Vagina (tissue), 2 donors: ENCODE results near the gene RARS1. TPM values are rescaled to one million over a fixed set of nuclear protein-coding genes. Genes with fewer than 3 reads are reported as not detected.

ENCODE experiments used
- DNase-seq, 2 donors: peaks; one replicate each; pipeline ENCODE4 v3.0.0-alpha.2; 2017; ENCODE audit errors: extremely low spot score in 2 of 2
- H3K27ac ChIP-seq: fragments of 200-600 bp; sonication (generic); one replicate; pipeline ENCODE4 v1.5.1; 2019
- H3K27me3 ChIP-seq: fragments of 200-600 bp; sonication (generic); one replicate; pipeline ENCODE4 v1.5.1; 2019
- H3K36me3 ChIP-seq, 2 donors: fragments of 200-600 bp; sonication (generic); one replicate each; pipeline ENCODE4 v1.5.1; 2017 to 2019
- H3K4me1 ChIP-seq: fragments of 200-600 bp; sonication (generic); one replicate; pipeline ENCODE4 v1.5.1; 2019
- H3K4me3 ChIP-seq, 2 donors: fragments of 200-600 bp; sonication (generic); 1 replicate in 1 of 2; 2 replicates in 1 of 2; pipeline ENCODE4 v1.5.1; 2016 to 2019
- H3K9me3 ChIP-seq: fragments of 200-600 bp; sonication (generic); one replicate; pipeline ENCODE4 v1.5.1; 2019
- POLR2A ChIP-seq, 2 donors: fragments of 450-650 bp; IDR thresholded peaks; one replicate each; pipeline ENCODE4 v1.6.1; 2017; ENCODE audit warnings: antibody characterized with exemption in 2 of 2, mild to moderate bottlenecking in 2 of 2, moderate library complexity in 2 of 2
- POLR2AphosphoS5 ChIP-seq, 2 donors: sonication (generic); formaldehyde crosslinking; IDR thresholded peaks; one replicate each; pipeline ENCODE4 v1.9.0; 2017; ENCODE audit warnings: antibody characterized with exemption in 2 of 2, mild to moderate bottlenecking in 2 of 2, low read depth in 1 of 2; ENCODE audit not compliant: insufficient read depth in 1 of 2
- intact Hi-C: fragments of 100-400 bp; cut with DNase I; formaldehyde crosslinking; loops from one replicate; pipeline ENCODE4 v1.15.1; 2023
- total RNA-seq: library from RNA; depleted of rRNA; stranded (reverse); fragments of >200 nt; gene quantifications from one replicate; pipeline ENCODE4 v1.2.3, GENCODE V29; 2016
- TF ChIP-seq, protein P1 (sequence below), 3 experiments: fragments of 450-650 bp in 2 of 3; fragments of 200-600 bp in 1 of 3; sonication (generic) in 1 of 3; IDR thresholded peaks; one replicate each; pipeline ENCODE4 v1.5.1; 2017 to 2019; ENCODE audit warnings: antibody characterized with exemption in 3 of 3, mild to moderate bottlenecking in 2 of 3, moderate library complexity in 2 of 3

Gene RARS1
- total RNA-seq, 1 donor from 2014 or later: 62.9 TPM

DNA sequence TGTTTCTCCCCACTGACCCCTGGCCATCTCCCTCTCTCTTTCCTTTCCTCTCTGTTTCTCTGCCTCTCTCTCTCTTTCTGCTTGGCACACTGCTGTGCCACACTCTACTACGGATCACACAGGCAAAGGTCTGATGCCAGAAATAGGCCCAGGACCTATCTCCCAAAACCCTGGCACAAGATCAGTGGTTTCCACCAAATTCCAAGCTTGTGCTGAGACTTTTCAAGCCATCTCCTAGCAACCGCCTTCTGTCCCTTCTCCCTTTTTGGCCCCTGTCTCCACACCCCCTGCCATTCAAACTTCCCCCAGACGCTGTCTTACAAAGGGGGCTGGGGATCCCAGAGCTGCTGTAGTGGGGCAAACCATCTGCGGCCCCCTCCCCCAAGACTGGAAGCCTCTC, 38.5 kb upstream of the RARS1 start:
- H3K27ac ChIP-seq: no peak overlapping the region
- H3K9me3 ChIP-seq: no peaks in the 10 kb centered on the region
- no peaks in the 10 kb centered on the region for H3K4me1 ChIP-seq
- intact Hi-C loops: no loop called here
- DNase-seq: no peak
- TF ChIP-seq POLR2A (IDR thresholded peaks at IDR 0.05): no peak
- no peak for TF ChIP-seq POLR2AphosphoS5 (IDR thresholded peaks at IDR 0.05; ENCODE audit: insufficient read depth in 1 of 2, low read depth in 1 of 2)
- TF ChIP-seq, protein P1, sequence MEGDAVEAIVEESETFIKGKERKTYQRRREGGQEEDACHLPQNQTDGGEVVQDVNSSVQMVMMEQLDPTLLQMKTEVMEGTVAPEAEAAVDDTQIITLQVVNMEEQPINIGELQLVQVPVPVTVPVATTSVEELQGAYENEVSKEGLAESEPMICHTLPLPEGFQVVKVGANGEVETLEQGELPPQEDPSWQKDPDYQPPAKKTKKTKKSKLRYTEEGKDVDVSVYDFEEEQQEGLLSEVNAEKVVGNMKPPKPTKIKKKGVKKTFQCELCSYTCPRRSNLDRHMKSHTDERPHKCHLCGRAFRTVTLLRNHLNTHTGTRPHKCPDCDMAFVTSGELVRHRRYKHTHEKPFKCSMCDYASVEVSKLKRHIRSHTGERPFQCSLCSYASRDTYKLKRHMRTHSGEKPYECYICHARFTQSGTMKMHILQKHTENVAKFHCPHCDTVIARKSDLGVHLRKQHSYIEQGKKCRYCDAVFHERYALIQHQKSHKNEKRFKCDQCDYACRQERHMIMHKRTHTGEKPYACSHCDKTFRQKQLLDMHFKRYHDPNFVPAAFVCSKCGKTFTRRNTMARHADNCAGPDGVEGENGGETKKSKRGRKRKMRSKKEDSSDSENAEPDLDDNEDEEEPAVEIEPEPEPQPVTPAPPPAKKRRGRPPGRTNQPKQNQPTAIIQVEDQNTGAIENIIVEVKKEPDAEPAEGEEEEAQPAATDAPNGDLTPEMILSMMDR (IDR thresholded peaks at IDR 0.05): no peak
- no peaks in the 10 kb centered on the region for H3K36me3 ChIP-seq
- H3K4me3 ChIP-seq: no peak overlapping the region
- H3K27me3 ChIP-seq: no peaks in the 10 kb centered on the region

DNA sequence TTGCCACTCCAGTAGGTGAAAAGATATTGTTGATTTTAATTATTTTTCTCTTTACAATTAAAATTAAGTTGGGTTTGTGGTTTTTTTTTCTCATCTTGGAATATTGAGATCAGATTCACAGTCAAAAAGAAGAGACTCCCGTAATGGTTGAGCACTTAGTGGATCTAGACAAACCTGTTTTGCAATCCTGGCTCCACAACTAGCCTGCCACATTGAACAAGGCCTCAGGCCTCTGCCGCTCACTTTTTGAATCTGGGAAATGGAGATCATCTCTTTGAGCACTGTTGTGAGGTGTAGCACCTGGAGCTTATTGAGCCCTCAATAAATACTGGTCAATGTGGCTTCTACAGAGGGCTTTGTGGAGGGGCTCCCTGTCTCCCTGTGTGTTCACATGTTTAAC, 37.1 kb upstream of the RARS1 start:
- Histone ChIP-seq H3K36me3 (no peaks in the 10 kb centered on the region), H3K27ac (no peak overlapping the region), H3K9me3 (no peaks in the 10 kb centered on the region), H3K4me3 (no peak overlapping the region), H3K27me3 (no peaks in the 10 kb centered on the region), H3K4me1 (no peaks in the 10 kb centered on the region)
- DNase-seq: no peak
- no peak for TF ChIP-seq POLR2AphosphoS5 (IDR thresholded peaks at IDR 0.05; ENCODE audit: insufficient read depth in 1 of 2, low read depth in 1 of 2)
- no peak for TF ChIP-seq POLR2A (IDR thresholded peaks at IDR 0.05)
- TF ChIP-seq, protein P1 (IDR thresholded peaks at IDR 0.05): no peak
- intact Hi-C loops: no loop called here

DNA sequence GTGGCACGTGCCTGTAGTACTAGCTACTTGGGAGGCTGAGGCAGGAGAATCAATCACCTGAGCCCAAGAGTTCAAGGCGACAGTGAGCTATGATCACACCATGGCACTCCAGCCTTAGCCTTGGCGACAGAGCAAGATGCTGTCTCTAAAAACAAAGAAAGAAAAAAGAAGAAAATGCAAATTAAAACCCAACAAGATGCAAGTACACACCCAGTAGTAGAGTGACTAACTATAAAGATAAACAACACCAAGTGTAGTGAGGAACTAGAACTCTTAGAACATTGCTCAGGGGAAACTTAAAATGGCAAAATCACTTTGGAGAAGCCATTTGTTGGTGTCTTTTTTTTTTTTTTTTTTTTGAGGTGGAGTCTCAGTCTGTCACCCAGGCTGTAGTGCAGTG, 34.7 kb upstream of the RARS1 start:
- Histone ChIP-seq H3K27me3 (no peaks in the 10 kb centered on the region), H3K4me1 (no peaks in the 10 kb centered on the region), H3K9me3 (no peaks in the 10 kb centered on the region), H3K4me3 (no peak overlapping the region), H3K27ac (no peak overlapping the region), H3K36me3 (no peaks in the 10 kb centered on the region)
- intact Hi-C loops: no loop called here
- DNase-seq: no peak
- TF ChIP-seq POLR2A (IDR thresholded peaks at IDR 0.05): no peak
- no peak for TF ChIP-seq POLR2AphosphoS5 (IDR thresholded peaks at IDR 0.05; ENCODE audit: insufficient read depth in 1 of 2, low read depth in 1 of 2)
- TF ChIP-seq, protein P1 (IDR thresholded peaks at IDR 0.05): no peak

GRCh38 chr5:168455201-168455600, 31.1 kb upstream of the RARS1 start:
- no peak for TF ChIP-seq POLR2AphosphoS5 (IDR thresholded peaks at IDR 0.05; ENCODE audit: insufficient read depth in 1 of 2, low read depth in 1 of 2)
- TF ChIP-seq POLR2A (IDR thresholded peaks at IDR 0.05): no peak
- TF ChIP-seq, protein P1 (IDR thresholded peaks at IDR 0.05): no peak
- H3K27ac ChIP-seq: no peak overlapping the region
- no peaks in the 10 kb centered on the region for H3K27me3 ChIP-seq
- no peaks in the 10 kb centered on the region for H3K9me3 ChIP-seq
- H3K4me3 ChIP-seq: no peak overlapping the region
- no peaks in the 10 kb centered on the region for H3K36me3 ChIP-seq
- no peak for DNase-seq
- intact Hi-C loops: no loop called here
- H3K4me1 ChIP-seq: no peaks in the 10 kb centered on the region

GRCh38 chr5:168457542-168457941, 28.7 kb upstream of the RARS1 start:
- intact Hi-C loops: no loop called here
- Histone ChIP-seq H3K27me3 (no peaks in the 10 kb centered on the region), H3K4me3 (no peak overlapping the region), H3K9me3 (no peaks in the 10 kb centered on the region), H3K36me3 (no peaks in the 10 kb centered on the region), H3K4me1 (no peaks in the 10 kb centered on the region), H3K27ac (no peak overlapping the region)
- no peak for TF ChIP-seq POLR2A (IDR thresholded peaks at IDR 0.05)
- TF ChIP-seq, protein P1 (IDR thresholded peaks at IDR 0.05): no peak
- TF ChIP-seq POLR2AphosphoS5 (IDR thresholded peaks at IDR 0.05; ENCODE audit: insufficient read depth in 1 of 2, low read depth in 1 of 2): no peak
- DNase-seq: no peak
